B cell (primary cell): ENCODE data around the gene CD101. TPM values are rescaled to one million over a fixed set of nuclear protein-coding genes. Genes with fewer than 3 reads are reported as not detected.

Source experiments
- ATAC-seq: fragments of 200-7000 bp; cut with Tn5 transposase; one replicate; pipeline ENCODE4 v1.10.0; 2021; ENCODE audit warnings: low read depth, mild to moderate bottlenecking, moderate number of reproducible peaks, moderate library complexity
- CTCF ChIA-PET: fragments of 350-600 bp; sonication (Branson Sonifier 250); formaldehyde crosslinking; loops from one replicate; lab custom pipeline; 2021; ENCODE audit warnings: antibody characterized with exemption, inconsistent platforms; lab: Charles Lee
- POLR2A ChIA-PET: fragments of 350-600 bp; sonication (Branson Sonifier 250); formaldehyde crosslinking; loops from one replicate; lab custom pipeline; 2021; ENCODE audit warnings: antibody characterized with exemption; lab: Charles Lee
- DNase-seq: peaks from one replicate; pipeline ENCODE4 v3.0.0; 2013
- H2AFZ ChIP-seq: 2 replicates; pipeline ENCODE4 v1.6.1; 2012; ENCODE audit warnings: mild to moderate bottlenecking, low read depth, low read length; ENCODE audit not compliant: insufficient read depth, poor library complexity, severe bottlenecking
- H3K27ac ChIP-seq, 2 donors: 1 replicate in 1 of 2; 2 replicates in 1 of 2; pipeline ENCODE4 v1.5.1; 2012 to 2013; ENCODE audit warnings: low read length in 2 of 2, mild to moderate bottlenecking in 2 of 2, moderate library complexity in 1 of 2
- H3K27me3 ChIP-seq, 4 experiments: fragments of 200-600 bp in 1 of 4; sonication (generic) in 1 of 4; replicated peaks in 1 of 4; 1 replicate in 2 of 4; 2 replicates in 2 of 4; pipeline versions ENCODE4 v1.6.1 to v1.7.0; 2013 to 2016; ENCODE audit warnings: low read length in 3 of 4, mild to moderate bottlenecking in 2 of 4, mixed read lengths in 1 of 4, moderate library complexity in 1 of 4; ENCODE audit not compliant: insufficient read depth in 4 of 4, control insufficient read depth in 3 of 4; ENCODE audit errors: control extremely low read depth in 1 of 4
- H3K36me3 ChIP-seq, 2 experiments: replicated peaks in 1 of 2; 1 replicate in 1 of 2; 2 replicates in 1 of 2; pipeline versions ENCODE4 v1.6.1 to v1.7.1; 2013; ENCODE audit warnings: low read length in 1 of 2; ENCODE audit not compliant: insufficient read depth in 2 of 2, control insufficient read depth in 1 of 2; ENCODE audit errors: control extremely low read depth in 1 of 2, extremely low read depth in 1 of 2
- H3K4me1 ChIP-seq, 2 donors: fragments of 200-600 bp in 1 of 2; sonication (generic) in 1 of 2; 1 replicate in 1 of 2; 2 replicates in 1 of 2; pipeline versions ENCODE4 v1.5.1 to v1.6.1; 2013 to 2017; ENCODE audit warnings: low read length in 2 of 2; ENCODE audit not compliant: control insufficient read depth in 2 of 2, insufficient read depth in 2 of 2
- H3K4me2 ChIP-seq: replicated peaks from 2 replicates; pipeline ENCODE3; 2012; ENCODE audit warnings: mild to moderate bottlenecking, low read depth, low read length; ENCODE audit not compliant: poor library complexity, severe bottlenecking
- H3K4me3 ChIP-seq, 5 experiments: fragments of 200-600 bp in 1 of 5; sonication (generic) in 1 of 5; 1 replicate in 3 of 5; 2 replicates in 2 of 5; pipeline versions ENCODE4 v1.5.1 to v1.7.0; 2011 to 2016; ENCODE audit warnings: low read length in 4 of 5, mild to moderate bottlenecking in 4 of 5, low read depth in 2 of 5, control low read depth in 1 of 5, moderate library complexity in 1 of 5; ENCODE audit not compliant: insufficient read depth in 1 of 5; ENCODE audit errors: control extremely low read depth in 1 of 5, extremely low read depth in 1 of 5
- H3K79me2 ChIP-seq: fragments of 200-600 bp; sonication (generic); one replicate; pipeline ENCODE4 v1.6.0; 2016; ENCODE audit warnings: low read length; ENCODE audit not compliant: control insufficient read depth, insufficient read depth
- H3K9ac ChIP-seq: fragments of 200-600 bp; sonication (generic); 2 replicates; pipeline ENCODE4 v1.6.1; 2017; ENCODE audit warnings: mild to moderate bottlenecking, low read length, moderate library complexity
- H3K9me3 ChIP-seq, 3 donors: one replicate each; pipeline versions ENCODE4 v1.6.1 to v1.7.1; 2013; ENCODE audit warnings: low read length in 2 of 3; ENCODE audit not compliant: control insufficient read depth in 2 of 3, insufficient read depth in 1 of 3; ENCODE audit errors: control extremely low read depth in 1 of 3
- H4K20me1 ChIP-seq: 2 replicates; pipeline ENCODE4 v1.6.0; 2012; ENCODE audit warnings: mild to moderate bottlenecking, low read length; ENCODE audit not compliant: insufficient read depth, control insufficient read depth, poor library complexity, severe bottlenecking
- H3K27ac Mint-ChIP-seq: one replicate; pipeline ENCODE4 v1.8.0; 2021; ENCODE audit warnings: mixed read lengths
- H3K27me3 Mint-ChIP-seq: one replicate; pipeline ENCODE4 v1.8.0; 2021; ENCODE audit warnings: mixed read lengths
- H3K4me1 Mint-ChIP-seq: one replicate; pipeline ENCODE4 v1.8.0; 2021; ENCODE audit warnings: mixed read lengths
- H3K4me3 Mint-ChIP-seq: one replicate; pipeline ENCODE4 v1.8.0; 2021; ENCODE audit warnings: mixed read lengths
- H3K9me3 Mint-ChIP-seq: one replicate; pipeline ENCODE4 v1.8.0; 2022; ENCODE audit warnings: mixed read lengths; ENCODE audit not compliant: insufficient read depth
- EZH2 ChIP-seq: IDR thresholded peaks from 2 replicates; pipeline ENCODE4 v1.6.1; 2012; ENCODE audit warnings: borderline replicate concordance, low read depth, mild to moderate bottlenecking, moderate library complexity, low read length; ENCODE audit not compliant: insufficient read depth, poor library complexity, severe bottlenecking
- WGBS: methylation state at CpG from one replicate; pipeline ENCODE4 v1.1.5; 2013; ENCODE audit warnings: missing lambda C conversion rate; ENCODE audit not compliant: insufficient coverage; 5-methylcytosine and 5-hydroxymethylcytosine counted together
- intact Hi-C: fragments of 100-400 bp; cut with micrococcal nuclease; formaldehyde crosslinking; loops from one replicate; pipeline ENCODE4 v1.10.0; 2022
- polyA plus RNA-seq: library from polyadenylated mRNA; depleted of rRNA; stranded (reverse); fragments of >200 nt; gene quantifications from 2 replicates; pipeline ENCODE4 v1.2.3, GENCODE V29; 2012
- total RNA-seq, 2 donors: library from RNA; stranded (reverse); fragments of 120-200 nt in 1 of 2; gene quantifications; 1 replicate in 1 of 2; 2 replicates in 1 of 2; pipeline versions ENCODE4 v1.2.3 to v1.2.4, GENCODE V29; 2013 to 2022
- TF ChIP-seq, protein P1 (sequence below): fragments of 200-600 bp; IDR thresholded peaks from one replicate; pipeline ENCODE4 v1.8.0; 2022; ENCODE audit warnings: antibody characterized with exemption, mild to moderate bottlenecking

The CD101 gene
- total and polyA plus RNA-seq, 2 donors (not counting 1 experiment from before 2014, with no cell fraction given), result 0.19 TPM; not detected in 1

GRCh38 chr1:116991918-116992317 is 9.6 kb upstream of the CD101 start:
- POLR2A ChIA-PET, result no interaction called here
- no peak overlapping the region for H2AFZ ChIP-seq
- intact Hi-C loops, result no loop called here
- H3K27me3 ChIP-seq, result peaks cover 0 to 2% (median 0%) of the 10 kb centered on the region in 4 experiments
- H3K9ac ChIP-seq, result no peak overlapping the region
- no peaks in the 10 kb centered on the region for H3K36me3 ChIP-seq
- H3K27me3 Mint-ChIP-seq, result peaks cover 8% of the 10 kb centered on the region
- no peak overlapping the region for H3K4me3 Mint-ChIP-seq
- WGBS, result 100% methylated on average over 1 of the region's 1 CpG
- H4K20me1 ChIP-seq, result no peaks in the 10 kb centered on the region
- CTCF ChIA-PET, result interaction anchor here (0.6 kb wide), 1 partner anchor 1855 kb away, joined by 3 read pairs; no protein-coding TSS in a partner anchor
- H3K9me3 ChIP-seq, result no peaks in the 10 kb centered on the region
- no peaks in the 10 kb centered on the region for H3K4me1 ChIP-seq
- H3K4me1 Mint-ChIP-seq, result no peaks in the 10 kb centered on the region
- ATAC-seq, result no peak
- H3K27ac Mint-ChIP-seq, result no peak overlapping the region
- no peak overlapping the region for H3K4me2 ChIP-seq
- H3K27ac ChIP-seq, result no peak overlapping the region
- no peaks in the 10 kb centered on the region for H3K9me3 Mint-ChIP-seq
- TF ChIP-seq EZH2, result no peak
- TF ChIP-seq, protein P1, sequence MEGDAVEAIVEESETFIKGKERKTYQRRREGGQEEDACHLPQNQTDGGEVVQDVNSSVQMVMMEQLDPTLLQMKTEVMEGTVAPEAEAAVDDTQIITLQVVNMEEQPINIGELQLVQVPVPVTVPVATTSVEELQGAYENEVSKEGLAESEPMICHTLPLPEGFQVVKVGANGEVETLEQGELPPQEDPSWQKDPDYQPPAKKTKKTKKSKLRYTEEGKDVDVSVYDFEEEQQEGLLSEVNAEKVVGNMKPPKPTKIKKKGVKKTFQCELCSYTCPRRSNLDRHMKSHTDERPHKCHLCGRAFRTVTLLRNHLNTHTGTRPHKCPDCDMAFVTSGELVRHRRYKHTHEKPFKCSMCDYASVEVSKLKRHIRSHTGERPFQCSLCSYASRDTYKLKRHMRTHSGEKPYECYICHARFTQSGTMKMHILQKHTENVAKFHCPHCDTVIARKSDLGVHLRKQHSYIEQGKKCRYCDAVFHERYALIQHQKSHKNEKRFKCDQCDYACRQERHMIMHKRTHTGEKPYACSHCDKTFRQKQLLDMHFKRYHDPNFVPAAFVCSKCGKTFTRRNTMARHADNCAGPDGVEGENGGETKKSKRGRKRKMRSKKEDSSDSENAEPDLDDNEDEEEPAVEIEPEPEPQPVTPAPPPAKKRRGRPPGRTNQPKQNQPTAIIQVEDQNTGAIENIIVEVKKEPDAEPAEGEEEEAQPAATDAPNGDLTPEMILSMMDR, result no peak
- no peak for DNase-seq
- H3K4me3 ChIP-seq, result no peak overlapping the region
- H3K79me2 ChIP-seq, result no peaks in the 10 kb centered on the region

DNA sequence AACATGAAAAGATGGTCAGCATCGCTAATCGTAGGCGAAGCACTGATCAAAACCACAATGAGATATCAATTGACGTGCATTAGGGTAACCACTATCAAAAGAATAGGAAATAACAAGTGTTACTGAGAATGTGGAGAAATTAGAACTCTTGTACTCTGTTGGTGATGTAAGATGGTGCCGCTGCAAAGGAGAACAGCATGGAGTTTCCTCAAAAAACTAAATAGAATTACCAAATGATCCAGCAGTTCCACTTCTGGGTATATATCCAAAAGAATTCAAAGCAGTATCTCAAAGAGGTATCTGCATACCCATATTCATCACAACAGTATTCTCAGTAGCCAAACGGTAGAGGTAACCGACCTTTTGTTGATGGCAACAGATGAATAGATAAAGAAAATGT is 8.3 kb upstream of the CD101 start:
- Histone ChIP-seq H3K79me2 (no peaks in the 10 kb centered on the region), H3K27ac (no peak overlapping the region), H2AFZ (no peak overlapping the region), H3K4me1 (no peaks in the 10 kb centered on the region), H3K36me3 (no peaks in the 10 kb centered on the region), H3K4me2 (no peak overlapping the region), H3K4me3 (no peak overlapping the region), H3K27me3 (no peaks in the 10 kb centered on the region), H4K20me1 (no peaks in the 10 kb centered on the region), H3K9me3 (no peaks in the 10 kb centered on the region), H3K9ac (no peak overlapping the region)
- 100% methylated on average over 4 of the region's 7 CpGs for WGBS
- intact Hi-C loops, result no loop called here
- ChIA-PET CTCF (no interaction called here), POLR2A (no interaction called here)
- no peak overlapping the region for H3K27ac Mint-ChIP-seq
- no peaks in the 10 kb centered on the region for H3K9me3 Mint-ChIP-seq
- peaks cover 5% of the 10 kb centered on the region for H3K27me3 Mint-ChIP-seq
- no peak overlapping the region for H3K4me3 Mint-ChIP-seq
- no peak for DNase-seq
- ATAC-seq, result no peak
- no peaks in the 10 kb centered on the region for H3K4me1 Mint-ChIP-seq
- TF ChIP-seq, protein P1, result no peak
- no peak for TF ChIP-seq EZH2
